Lower leg skin (tissue), 3 donors: ENCODE results near the gene GHRL.
"Not testable (repeated sequence)": the region's sequence is repeated elsewhere in the genome, so short reads cannot be mapped to it uniquely, and the experiment has no call there.

Experiments used
- CTCF ChIP-seq, 3 donors: fragments of 450-650 bp; IDR thresholded peaks; one replicate each; pipeline ENCODE4 v1.5.1; 2016; ENCODE audit warnings: antibody characterized with exemption in 3 of 3, mild to moderate bottlenecking in 3 of 3, moderate library complexity in 2 of 3
- POLR2A ChIP-seq, 2 donors: fragments of 450-650 bp; IDR thresholded peaks; one replicate each; pipeline ENCODE4 v1.6.1; 2016 to 2017; ENCODE audit warnings: antibody characterized with exemption in 2 of 2, mild to moderate bottlenecking in 1 of 2, moderate library complexity in 1 of 2

DNA sequence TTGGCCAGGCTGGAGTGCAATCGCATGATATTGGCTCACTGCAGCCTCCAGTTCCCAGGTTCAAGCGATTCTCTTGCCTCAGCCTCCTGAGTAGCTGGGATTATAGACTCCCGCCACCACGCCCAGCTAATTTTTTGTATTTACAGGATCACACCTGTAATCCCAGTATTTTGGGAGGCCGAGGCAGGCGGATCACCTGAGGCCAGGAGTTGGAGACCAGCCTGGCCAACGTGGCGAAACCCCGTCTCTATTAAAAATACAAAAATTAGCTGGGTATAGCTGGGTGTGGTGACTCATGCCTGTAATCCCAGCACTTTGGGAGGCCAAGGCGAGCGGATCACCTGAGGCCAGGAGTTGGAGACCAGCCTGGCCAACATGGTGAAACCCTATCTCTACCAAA lies 20.3 kb downstream of the GHRL start:
- TF ChIP-seq CTCF, POLR2A (IDR thresholded peaks at IDR 0.05): not testable (repeated sequence)
